Calu3 (cell line): ENCODE measurements around the gene ANKRD1. TPM values are rescaled to one million over a fixed set of nuclear protein-coding genes. Genes with fewer than 3 reads are reported as not detected.
A peak's percentile ranks its signal among the peaks of the same experiment; 100 is the strongest.
"Not testable (repeated sequence)": the region's sequence is repeated elsewhere in the genome, so short reads cannot be mapped to it uniquely, and the experiment has no call there.

ENCODE experiments used
- BruUV-seq: library from RNA; stranded (reverse); fragments of 400-500 nt; replicated peaks from 2 replicates; lab custom pipeline; 2021; lab: Mats Ljungman, UMichigan
- CTCF ChIA-PET: fragments of 300-600 bp; sonication (Branson Sonifier 250); formaldehyde crosslinking; loops from one replicate; lab custom pipeline; 2022; ENCODE audit warnings: antibody characterized with exemption; lab: Charles Lee
- DNase-seq: peaks from one replicate; pipeline ENCODE4 v3.0.0; 2022
- H3K27ac Mint-ChIP-seq: one replicate; pipeline ENCODE4 v1.8.0; 2022; ENCODE audit warnings: mixed read lengths; ENCODE audit not compliant: unreplicated experiment
- H3K27me3 Mint-ChIP-seq: one replicate; pipeline ENCODE4 v1.8.0; 2022; ENCODE audit warnings: mixed read lengths; ENCODE audit not compliant: unreplicated experiment
- H3K36me3 Mint-ChIP-seq: one replicate; pipeline ENCODE4 v1.8.0; 2022; ENCODE audit warnings: mild to moderate bottlenecking, moderate library complexity, mixed read lengths; ENCODE audit not compliant: insufficient read depth, unreplicated experiment
- H3K4me1 Mint-ChIP-seq: one replicate; pipeline ENCODE4 v1.8.0; 2022; ENCODE audit warnings: mild to moderate bottlenecking, low read depth, mixed read lengths; ENCODE audit not compliant: unreplicated experiment
- H3K4me3 Mint-ChIP-seq: one replicate; pipeline ENCODE4 v1.8.0; 2022; ENCODE audit warnings: mild to moderate bottlenecking, low read depth, moderate library complexity, mixed read lengths; ENCODE audit not compliant: unreplicated experiment
- H3K9me3 Mint-ChIP-seq: one replicate; pipeline ENCODE4 v1.8.0; 2022; ENCODE audit warnings: low read depth, mixed read lengths; ENCODE audit not compliant: unreplicated experiment
- intact Hi-C: fragments of 100-400 bp; cut with micrococcal nuclease; formaldehyde crosslinking; loops from one replicate; pipeline ENCODE4 v1.10.0; 2022; ENCODE audit not compliant: unreplicated experiment
- total RNA-seq: library from RNA; stranded (reverse); gene quantifications from 2 replicates; pipeline ENCODE4 v1.2.3, GENCODE V29; 2022
- TF ChIP-seq, protein P1 (sequence below): fragments of 200-600 bp; IDR thresholded peaks from one replicate; pipeline ENCODE4 v1.8.0; 2022; ENCODE audit warnings: antibody characterized with exemption; ENCODE audit not compliant: unreplicated experiment

ANKRD1 gene
- total RNA-seq, 1 experiment from 2014 or later: 6.2 TPM

DNA sequence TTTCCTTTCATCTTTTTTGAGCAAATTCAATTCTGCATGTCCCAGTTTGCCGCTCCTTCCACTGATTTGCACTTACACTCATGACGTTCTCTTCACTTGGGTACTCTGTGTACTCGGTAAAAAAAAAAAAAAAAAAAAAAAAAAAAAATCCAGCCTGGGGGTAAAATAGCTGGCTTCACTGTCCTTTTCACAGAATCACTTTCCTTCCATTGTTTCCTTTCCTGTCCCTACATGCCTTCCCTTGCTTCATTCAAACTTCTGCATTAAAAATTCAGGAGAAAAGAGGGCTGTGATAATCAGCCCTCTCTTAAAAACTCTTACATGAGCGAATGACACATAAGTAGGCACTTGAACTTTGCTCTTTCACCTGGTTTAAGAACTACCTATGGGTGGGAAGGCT lies 8.7 kb downstream of the ANKRD1 start:
- Mint-ChIP-seq H3K27ac (no peak overlapping the region), H3K36me3 (no peaks in the 10 kb centered on the region), H3K4me1 (no peaks in the 10 kb centered on the region), H3K4me3 (no peak overlapping the region), H3K9me3 (no peaks in the 10 kb centered on the region), H3K27me3 (no peaks in the 10 kb centered on the region)
- TF ChIP-seq, protein P1, sequence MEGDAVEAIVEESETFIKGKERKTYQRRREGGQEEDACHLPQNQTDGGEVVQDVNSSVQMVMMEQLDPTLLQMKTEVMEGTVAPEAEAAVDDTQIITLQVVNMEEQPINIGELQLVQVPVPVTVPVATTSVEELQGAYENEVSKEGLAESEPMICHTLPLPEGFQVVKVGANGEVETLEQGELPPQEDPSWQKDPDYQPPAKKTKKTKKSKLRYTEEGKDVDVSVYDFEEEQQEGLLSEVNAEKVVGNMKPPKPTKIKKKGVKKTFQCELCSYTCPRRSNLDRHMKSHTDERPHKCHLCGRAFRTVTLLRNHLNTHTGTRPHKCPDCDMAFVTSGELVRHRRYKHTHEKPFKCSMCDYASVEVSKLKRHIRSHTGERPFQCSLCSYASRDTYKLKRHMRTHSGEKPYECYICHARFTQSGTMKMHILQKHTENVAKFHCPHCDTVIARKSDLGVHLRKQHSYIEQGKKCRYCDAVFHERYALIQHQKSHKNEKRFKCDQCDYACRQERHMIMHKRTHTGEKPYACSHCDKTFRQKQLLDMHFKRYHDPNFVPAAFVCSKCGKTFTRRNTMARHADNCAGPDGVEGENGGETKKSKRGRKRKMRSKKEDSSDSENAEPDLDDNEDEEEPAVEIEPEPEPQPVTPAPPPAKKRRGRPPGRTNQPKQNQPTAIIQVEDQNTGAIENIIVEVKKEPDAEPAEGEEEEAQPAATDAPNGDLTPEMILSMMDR: no peak
- CTCF ChIA-PET: interaction anchor here (0.7 to 1.7 kb wide), 7 partner anchors 8 to 384 kb away, joined by 3 to 10 read pairs (median 3); partner anchors contain the start of gene ANKRD1
- no peak for DNase-seq
- intact Hi-C loops: loop anchor here (5.0 to 10.0 kb wide), 3 partner anchors 60 to 133 kb away; no protein-coding TSS in a partner anchor
- BruUV-seq: no TSS peak

DNA sequence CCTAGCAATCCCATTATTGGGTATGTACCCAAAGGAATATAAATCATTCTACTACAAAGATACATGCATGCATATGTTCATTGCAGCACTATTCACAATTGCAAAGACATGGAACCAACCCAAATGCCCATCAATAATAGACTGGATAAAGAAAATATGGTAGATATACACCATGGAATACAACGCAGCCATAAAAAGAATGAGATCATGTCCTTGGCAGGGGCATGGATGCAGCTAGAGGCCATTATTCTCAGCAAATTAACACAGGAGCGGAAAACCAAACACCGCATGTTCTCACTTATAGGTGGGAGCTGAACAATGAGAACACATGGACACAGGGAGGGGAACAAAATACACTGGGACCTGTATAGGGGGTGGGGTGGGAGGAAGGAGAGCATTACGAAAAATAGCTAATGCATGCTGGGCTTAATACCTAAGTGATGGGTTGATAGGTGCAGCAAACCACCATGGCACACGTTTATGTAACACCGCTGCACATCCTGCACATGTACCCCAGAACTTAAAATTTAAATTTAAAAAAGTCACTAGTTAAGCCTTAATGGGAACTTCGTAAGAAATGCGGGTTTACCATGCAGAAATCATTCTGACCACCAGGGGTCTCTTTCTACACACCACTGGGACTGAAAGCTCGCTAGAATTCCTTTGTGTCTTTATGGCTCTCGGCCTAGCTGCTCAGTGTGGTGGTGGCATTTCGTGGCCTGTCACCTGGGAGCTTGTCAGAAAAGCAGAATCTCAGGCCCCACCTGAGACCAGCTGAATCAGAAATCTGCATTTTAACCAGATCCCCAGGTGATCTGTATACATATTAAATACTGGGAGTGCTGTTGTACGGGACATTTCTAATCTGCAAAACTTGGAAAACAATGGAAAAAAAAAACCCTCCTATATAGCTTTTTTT lies 9.5 kb downstream of the ANKRD1 start:
- Mint-ChIP-seq H3K9me3 (no peaks in the 10 kb centered on the region), H3K27ac (no peak overlapping the region), H3K36me3 (no peaks in the 10 kb centered on the region), H3K4me3 (no peak overlapping the region), H3K27me3 (no peaks in the 10 kb centered on the region), H3K4me1 (no peaks in the 10 kb centered on the region)
- intact Hi-C loops: loop anchor here (2.0 to 10.0 kb wide), 4 partner anchors 61 to 339 kb away; no protein-coding TSS in a partner anchor
- TF ChIP-seq, protein P1: peak; percentile 68
- no TSS peak for BruUV-seq
- DNase-seq: peak; percentile 65
- CTCF ChIA-PET: interaction anchor here (0.7 to 1.7 kb wide), 8 partner anchors 8 to 385 kb away, joined by 3 to 10 read pairs (median 3); partner anchors contain the start of gene ANKRD1

DNA sequence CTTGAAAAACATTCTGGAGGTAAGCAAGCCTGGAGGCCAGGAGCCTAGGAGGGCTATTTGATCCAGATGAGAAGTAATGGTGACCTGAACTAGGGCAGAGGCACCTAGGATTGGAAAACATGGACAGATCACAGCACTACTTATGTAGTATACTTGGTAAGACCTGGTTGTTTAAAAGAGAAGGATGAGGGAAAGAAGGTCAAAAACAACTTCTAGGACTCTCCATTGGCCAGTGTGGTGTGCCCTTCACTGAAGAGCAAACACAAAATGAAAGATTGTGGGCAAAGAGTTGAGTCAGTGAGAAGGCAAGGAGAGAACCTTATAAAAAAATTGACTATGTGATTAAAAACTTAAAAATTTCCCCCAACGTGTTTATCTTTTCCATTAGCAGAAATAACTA lies 14.3 kb downstream of the ANKRD1 start:
- Mint-ChIP-seq H3K4me3 (no peak overlapping the region), H3K4me1 (no peaks in the 10 kb centered on the region), H3K27ac (no peak overlapping the region), H3K36me3 (no peaks in the 10 kb centered on the region), H3K9me3 (no peaks in the 10 kb centered on the region), H3K27me3 (no peaks in the 10 kb centered on the region)
- BruUV-seq: no TSS peak
- intact Hi-C loops: no loop called here
- no peak for DNase-seq
- CTCF ChIA-PET: no interaction called here
- TF ChIP-seq, protein P1: no peak

DNA sequence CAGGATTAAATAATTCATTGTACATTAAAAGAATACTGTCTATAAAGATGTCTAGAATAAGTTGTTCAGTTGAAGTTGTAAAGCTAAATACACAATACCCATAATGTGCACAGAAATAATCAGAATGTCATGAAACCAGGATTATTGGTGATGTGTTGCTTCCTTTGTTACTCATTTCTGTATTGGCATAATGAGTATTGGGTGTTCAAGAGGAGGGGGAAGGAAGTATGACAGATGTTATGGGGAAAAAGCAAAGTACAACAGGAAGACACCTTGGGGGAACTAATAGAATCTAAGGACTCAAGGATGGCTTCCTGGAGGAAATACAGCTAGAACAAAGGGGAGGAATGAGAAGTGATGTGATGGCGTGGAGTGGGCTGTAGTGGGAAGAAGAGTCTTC lies 15.0 kb downstream of the ANKRD1 start:
- Mint-ChIP-seq H3K27ac (no peak overlapping the region), H3K4me3 (no peak overlapping the region), H3K9me3 (no peaks in the 10 kb centered on the region), H3K4me1 (no peaks in the 10 kb centered on the region), H3K27me3 (no peaks in the 10 kb centered on the region), H3K36me3 (no peaks in the 10 kb centered on the region)
- no peak for DNase-seq
- TF ChIP-seq, protein P1: no peak
- intact Hi-C loops: no loop called here
- CTCF ChIA-PET: no interaction called here
- no TSS peak for BruUV-seq

DNA sequence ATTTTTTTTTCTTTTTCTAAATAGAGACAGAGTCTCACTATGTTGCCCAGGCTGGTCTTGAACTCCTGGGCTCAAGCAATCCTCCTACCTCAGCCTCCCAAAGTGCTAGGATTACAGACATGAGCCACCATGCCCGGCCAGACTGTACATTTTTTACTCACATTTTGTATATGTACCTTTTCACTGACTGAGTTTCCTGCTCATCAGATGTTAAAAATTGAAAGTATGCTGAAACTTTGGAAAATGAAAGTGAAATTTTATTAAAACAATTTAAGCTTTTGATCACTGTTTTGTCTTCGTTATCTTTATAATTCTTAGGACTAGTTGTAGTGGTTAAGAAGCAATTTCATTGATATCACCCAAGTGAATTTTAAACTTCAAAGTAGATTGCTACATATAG lies 24.0 kb downstream of the ANKRD1 start:
- H3K4me1 Mint-ChIP-seq, BruUV-seq, H3K27ac Mint-ChIP-seq, DNase-seq, intact Hi-C loops, H3K36me3 Mint-ChIP-seq, H3K27me3 Mint-ChIP-seq, CTCF ChIA-PET, H3K4me3 Mint-ChIP-seq, H3K9me3 Mint-ChIP-seq: not testable (repeated sequence)
